GM23338 (cell line): ENCODE data around the gene HHIPL1. TPM values are rescaled to one million over a fixed set of nuclear protein-coding genes. Genes with fewer than 3 reads are reported as not detected.

ENCODE experiments used
- ATAC-seq: fragments of 200-7000 bp; cut with Tn5 transposase; 3 replicates; pipeline ENCODE4 v1.9.1; 2020
- DNase-seq: peaks from one replicate; pipeline ENCODE4 v3.0.0-alpha.2; 2015; ENCODE audit warnings: low spot score
- H2AFZ ChIP-seq: fragments of 200-600 bp; sonication (generic); 2 replicates; pipeline ENCODE4 v1.8.0; 2016; ENCODE audit warnings: antibody characterized with exemption, mild to moderate bottlenecking, moderate library complexity
- H3F3A ChIP-seq: fragments of 200-600 bp; sonication (generic); replicated peaks from 2 replicates; pipeline ENCODE4 v1.8.0; 2017; ENCODE audit warnings: antibody characterized with exemption, mixed run types, low read depth
- H3K27ac ChIP-seq: fragments of 200-600 bp; sonication (generic); 2 replicates; pipeline ENCODE4 v1.6.1; 2016; ENCODE audit warnings: low read depth
- H3K27me3 ChIP-seq: fragments of 200-600 bp; sonication (generic); 2 replicates; pipeline ENCODE4 v1.8.0; 2016; ENCODE audit warnings: mild to moderate bottlenecking, mixed run types, moderate library complexity; ENCODE audit not compliant: insufficient read depth
- H3K36me3 ChIP-seq: fragments of 200-600 bp; sonication (generic); 2 replicates; pipeline ENCODE4 v1.8.0; 2016; ENCODE audit warnings: mild to moderate bottlenecking; ENCODE audit not compliant: insufficient read depth
- H3K4me1 ChIP-seq: fragments of 200-600 bp; sonication (generic); 2 replicates; pipeline ENCODE4 v1.8.0; 2016; ENCODE audit warnings: mild to moderate bottlenecking, moderate library complexity; ENCODE audit not compliant: insufficient read depth
- H3K4me2 ChIP-seq: fragments of 200-600 bp; sonication (generic); 2 replicates; pipeline ENCODE4 v1.7.1; 2017; ENCODE audit warnings: mixed run types
- H3K4me3 ChIP-seq: fragments of 200-600 bp; sonication (generic); 2 replicates; pipeline ENCODE4 v1.6.1; 2016; ENCODE audit warnings: mixed run types
- H3K79me2 ChIP-seq: fragments of 200-600 bp; sonication (generic); replicated peaks from 2 replicates; pipeline ENCODE4 v1.8.0; 2017; ENCODE audit warnings: mild to moderate bottlenecking; ENCODE audit not compliant: insufficient read depth
- H3K9me2 ChIP-seq: fragments of 200-600 bp; sonication (generic); 2 replicates; pipeline ENCODE4 v1.8.0; 2017; ENCODE audit not compliant: insufficient read depth
- H4K20me1 ChIP-seq: fragments of 200-600 bp; sonication (generic); replicated peaks from 2 replicates; pipeline ENCODE4 v1.8.0; 2017; ENCODE audit warnings: mild to moderate bottlenecking; ENCODE audit not compliant: insufficient read depth
- H3K27ac Mint-ChIP-seq: 2 replicates; pipeline ENCODE4 v1.8.0; 2020; ENCODE audit warnings: inconsistent platforms, mild to moderate bottlenecking, moderate library complexity, mixed read lengths
- H3K27me3 Mint-ChIP-seq: 3 replicates; pipeline ENCODE4 v1.8.0; 2022; ENCODE audit warnings: low read depth, mild to moderate bottlenecking, moderate library complexity, mixed read lengths, inconsistent platforms; ENCODE audit not compliant: insufficient read depth, poor library complexity
- H3K36me3 Mint-ChIP-seq: 3 replicates; pipeline ENCODE4 v1.8.0; 2021; ENCODE audit warnings: low read depth, mild to moderate bottlenecking, inconsistent platforms, moderate library complexity, mixed read lengths
- H3K4me1 Mint-ChIP-seq: 3 replicates; pipeline ENCODE4 v1.8.0; 2020; ENCODE audit warnings: mild to moderate bottlenecking, inconsistent platforms, mixed read lengths
- H3K4me3 Mint-ChIP-seq: 3 replicates; pipeline ENCODE4 v1.8.0; 2021; ENCODE audit warnings: moderate library complexity, mild to moderate bottlenecking, inconsistent platforms, mixed read lengths
- H3K9me3 Mint-ChIP-seq: 3 replicates; pipeline ENCODE4 v1.8.0; 2020; ENCODE audit warnings: moderate library complexity, mild to moderate bottlenecking, inconsistent platforms, mixed read lengths
- CTCF ChIP-seq, 2 experiments: fragments of 200-600 bp in 1 of 2; sonication (generic) in 1 of 2; conservative IDR thresholded peaks; 2 replicates each; pipeline versions ENCODE4 v1.5.1 to v1.6.1; 2016 to 2017; ENCODE audit warnings: antibody characterized with exemption in 2 of 2, low read depth in 2 of 2, mild to moderate bottlenecking in 2 of 2, moderate library complexity in 1 of 2
- EZH2 ChIP-seq: fragments of 200-600 bp; sonication (generic); IDR thresholded peaks from one replicate; pipeline ENCODE4 v1.8.0; 2017; ENCODE audit warnings: antibody characterized with exemption, mild to moderate bottlenecking, low read depth; ENCODE audit not compliant: unreplicated experiment
- EZH2phosphoT487 ChIP-seq: fragments of 200-600 bp; sonication (generic); IDR thresholded peaks from one replicate; pipeline ENCODE4 v1.8.1; 2018; ENCODE audit warnings: antibody characterized with exemption; ENCODE audit not compliant: unreplicated experiment
- JUNB ChIP-seq: IDR thresholded peaks from one replicate; pipeline ENCODE4 v1.6.1; 2016; ENCODE audit warnings: antibody characterized with exemption; ENCODE audit not compliant: unreplicated experiment
- NANOG ChIP-seq: IDR thresholded peaks from 2 replicates; pipeline ENCODE4 v1.6.1; 2016; ENCODE audit warnings: antibody characterized with exemption, borderline replicate concordance
- REST ChIP-seq: IDR thresholded peaks from one replicate; pipeline ENCODE4 v1.6.1; 2018; ENCODE audit warnings: antibody characterized with exemption; ENCODE audit not compliant: unreplicated experiment
- STAT1 ChIP-seq: IDR thresholded peaks from one replicate; pipeline ENCODE4 v1.6.1; 2016; ENCODE audit warnings: antibody characterized with exemption; ENCODE audit not compliant: unreplicated experiment
- ZNF114 ChIP-seq: fragments of 250-450 bp; sonication (Bioruptor Pico); IDR thresholded peaks from 2 replicates; pipeline ENCODE4 v1.5.0; 2020; ENCODE audit warnings: mild to moderate bottlenecking, moderate library complexity
- ZNF331 ChIP-seq: fragments of 250-450 bp; sonication (Bioruptor Pico); IDR thresholded peaks from 2 replicates; pipeline ENCODE4 v1.5.0; 2020; ENCODE audit warnings: low read depth, mild to moderate bottlenecking, moderate library complexity
- polyA plus RNA-seq: library from polyadenylated mRNA; unstranded; fragments of >200 nt; fragmentation: Nextera tagmentation; extraction: Ambion mirVana; gene quantifications from 2 replicates; pipeline ENCODE4 v1.2.1, GENCODE V29; 2016
- total RNA-seq: library from RNA; depleted of rRNA; stranded (reverse); fragments of >200 nt; shearing (Covaris generic); gene quantifications from 2 replicates; pipeline ENCODE4 v1.2.3, GENCODE V29; 2014
- TF ChIP-seq, protein P1 (sequence below): fragments of 250-450 bp; sonication (Bioruptor Pico); IDR thresholded peaks from 2 replicates; pipeline ENCODE4 v1.5.0; 2020; ENCODE audit warnings: mild to moderate bottlenecking, moderate library complexity

The HHIPL1 gene
- total and polyA plus RNA-seq, 2 experiments from 2014 or later, result 1.9 to 2.0 TPM

GRCh38 chr14:99658218-99658845 lies 13.4 kb downstream of the HHIPL1 start (continued):
- TF ChIP-seq EZH2phosphoT487 (no peak), STAT1 (no peak)
- TF ChIP-seq, protein P1, sequence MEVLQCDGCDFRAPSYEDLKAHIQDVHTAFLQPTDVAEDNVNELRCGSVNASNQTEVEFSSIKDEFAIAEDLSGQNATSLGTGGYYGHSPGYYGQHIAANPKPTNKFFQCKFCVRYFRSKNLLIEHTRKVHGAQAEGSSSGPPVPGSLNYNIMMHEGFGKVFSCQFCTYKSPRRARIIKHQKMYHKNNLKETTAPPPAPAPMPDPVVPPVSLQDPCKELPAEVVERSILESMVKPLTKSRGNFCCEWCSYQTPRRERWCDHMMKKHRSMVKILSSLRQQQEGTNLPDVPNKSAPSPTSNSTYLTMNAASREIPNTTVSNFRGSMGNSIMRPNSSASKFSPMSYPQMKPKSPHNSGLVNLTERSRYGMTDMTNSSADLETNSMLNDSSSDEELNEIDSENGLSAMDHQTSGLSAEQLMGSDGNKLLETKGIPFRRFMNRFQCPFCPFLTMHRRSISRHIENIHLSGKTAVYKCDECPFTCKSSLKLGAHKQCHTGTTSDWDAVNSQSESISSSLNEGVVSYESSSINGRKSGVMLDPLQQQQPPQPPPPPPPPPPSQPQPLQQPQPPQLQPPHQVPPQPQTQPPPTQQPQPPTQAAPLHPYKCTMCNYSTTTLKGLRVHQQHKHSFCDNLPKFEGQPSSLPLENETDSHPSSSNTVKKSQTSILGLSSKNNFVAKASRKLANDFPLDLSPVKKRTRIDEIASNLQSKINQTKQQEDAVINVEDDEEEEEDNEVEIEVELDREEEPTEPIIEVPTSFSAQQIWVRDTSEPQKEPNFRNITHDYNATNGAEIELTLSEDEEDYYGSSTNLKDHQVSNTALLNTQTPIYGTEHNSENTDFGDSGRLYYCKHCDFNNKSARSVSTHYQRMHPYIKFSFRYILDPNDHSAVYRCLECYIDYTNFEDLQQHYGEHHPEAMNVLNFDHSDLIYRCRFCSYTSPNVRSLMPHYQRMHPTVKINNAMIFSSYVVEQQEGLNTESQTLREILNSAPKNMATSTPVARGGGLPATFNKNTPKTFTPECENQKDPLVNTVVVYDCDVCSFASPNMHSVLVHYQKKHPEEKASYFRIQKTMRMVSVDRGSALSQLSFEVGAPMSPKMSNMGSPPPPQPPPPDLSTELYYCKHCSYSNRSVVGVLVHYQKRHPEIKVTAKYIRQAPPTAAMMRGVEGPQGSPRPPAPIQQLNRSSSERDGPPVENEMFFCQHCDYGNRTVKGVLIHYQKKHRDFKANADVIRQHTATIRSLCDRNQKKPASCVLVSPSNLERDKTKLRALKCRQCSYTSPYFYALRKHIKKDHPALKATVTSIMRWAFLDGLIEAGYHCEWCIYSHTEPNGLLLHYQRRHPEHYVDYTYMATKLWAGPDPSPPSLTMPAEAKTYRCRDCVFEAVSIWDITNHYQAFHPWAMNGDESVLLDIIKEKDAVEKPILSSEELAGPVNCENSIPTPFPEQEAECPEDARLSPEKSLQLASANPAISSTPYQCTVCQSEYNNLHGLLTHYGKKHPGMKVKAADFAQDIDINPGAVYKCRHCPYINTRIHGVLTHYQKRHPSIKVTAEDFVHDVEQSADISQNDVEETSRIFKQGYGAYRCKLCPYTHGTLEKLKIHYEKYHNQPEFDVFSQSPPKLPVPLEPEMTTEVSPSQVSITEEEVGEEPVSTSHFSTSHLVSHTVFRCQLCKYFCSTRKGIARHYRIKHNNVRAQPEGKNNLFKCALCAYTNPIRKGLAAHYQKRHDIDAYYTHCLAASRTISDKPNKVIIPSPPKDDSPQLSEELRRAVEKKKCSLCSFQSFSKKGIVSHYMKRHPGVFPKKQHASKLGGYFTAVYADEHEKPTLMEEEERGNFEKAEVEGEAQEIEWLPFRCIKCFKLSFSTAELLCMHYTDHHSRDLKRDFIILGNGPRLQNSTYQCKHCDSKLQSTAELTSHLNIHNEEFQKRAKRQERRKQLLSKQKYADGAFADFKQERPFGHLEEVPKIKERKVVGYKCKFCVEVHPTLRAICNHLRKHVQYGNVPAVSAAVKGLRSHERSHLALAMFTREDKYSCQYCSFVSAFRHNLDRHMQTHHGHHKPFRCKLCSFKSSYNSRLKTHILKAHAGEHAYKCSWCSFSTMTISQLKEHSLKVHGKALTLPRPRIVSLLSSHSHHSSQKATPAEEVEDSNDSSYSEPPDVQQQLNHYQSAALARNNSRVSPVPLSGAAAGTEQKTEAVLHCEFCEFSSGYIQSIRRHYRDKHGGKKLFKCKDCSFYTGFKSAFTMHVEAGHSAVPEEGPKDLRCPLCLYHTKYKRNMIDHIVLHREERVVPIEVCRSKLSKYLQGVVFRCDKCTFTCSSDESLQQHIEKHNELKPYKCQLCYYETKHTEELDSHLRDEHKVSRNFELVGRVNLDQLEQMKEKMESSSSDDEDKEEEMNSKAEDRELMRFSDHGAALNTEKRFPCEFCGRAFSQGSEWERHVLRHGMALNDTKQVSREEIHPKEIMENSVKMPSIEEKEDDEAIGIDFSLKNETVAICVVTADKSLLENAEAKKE, result no peak

GRCh38 chr14:99659333-99659741 lies 14.4 kb downstream of the HHIPL1 start:
- H3K4me1 ChIP-seq, result peaks cover 33% of the 10 kb centered on the region
- peak; percentile 79 for ATAC-seq
- H3F3A ChIP-seq, result peaks cover 16% of the 10 kb centered on the region; the same call in 1 of the 2 replicates
- peak; percentile 81 for DNase-seq
- peaks cover 9% of the 10 kb centered on the region; the same call in 1 of the 3 replicates for H3K36me3 Mint-ChIP-seq
- H2AFZ ChIP-seq, result no peak overlapping the region; the same call in 1 of the 2 replicates
- peaks cover 37% of the 10 kb centered on the region for H3K27me3 ChIP-seq
- H4K20me1 ChIP-seq, result no peaks in the 10 kb centered on the region; the same call in 1 of the 2 replicates
- peak overlapping the region; percentile 75; the same call in 1 of the 2 replicates for H3K4me2 ChIP-seq
- H3K4me3 Mint-ChIP-seq, result peak overlapping the region; percentile 73; the same call in 2 of the 3 replicates
- peaks cover 31% of the 10 kb centered on the region for H3K4me1 Mint-ChIP-seq
- no peaks in the 10 kb centered on the region for H3K9me3 Mint-ChIP-seq
- H3K27me3 Mint-ChIP-seq, result peaks cover 32% of the 10 kb centered on the region
- H3K36me3 ChIP-seq, result no peaks in the 10 kb centered on the region
- no peaks in the 10 kb centered on the region for H3K79me2 ChIP-seq
- H3K27ac ChIP-seq, result no peak overlapping the region
- no peak overlapping the region for H3K27ac Mint-ChIP-seq
- no peaks in the 10 kb centered on the region for H3K9me2 ChIP-seq
- H3K4me3 ChIP-seq, result peak overlapping the region; percentile 68
- TF ChIP-seq EZH2 (no peak), ZNF114 (CRISPR knock-in tag) (no peak), CTCF (conservative IDR thresholded peaks at IDR 0.05; ENCODE audit: low read depth in 2 of 2) (peak; percentile 35 to 84), ZNF331 (CRISPR knock-in tag) (no peak), NANOG (no peak), STAT1 (no peak), EZH2phosphoT487 (no peak), JUNB (no peak), REST (no peak)
